ENCODE results near the gene HIBCH. TPM values are rescaled to one million over a fixed set of nuclear protein-coding genes. Genes with fewer than 3 reads are reported as not detected.

HIBCH gene
- total and polyA plus RNA-seq, 2 of the 13 experiments (the other 11 are each of a cell fraction or from before 2014, with no cell fraction given) = 18.8 to 49.5 TPM

DNA sequence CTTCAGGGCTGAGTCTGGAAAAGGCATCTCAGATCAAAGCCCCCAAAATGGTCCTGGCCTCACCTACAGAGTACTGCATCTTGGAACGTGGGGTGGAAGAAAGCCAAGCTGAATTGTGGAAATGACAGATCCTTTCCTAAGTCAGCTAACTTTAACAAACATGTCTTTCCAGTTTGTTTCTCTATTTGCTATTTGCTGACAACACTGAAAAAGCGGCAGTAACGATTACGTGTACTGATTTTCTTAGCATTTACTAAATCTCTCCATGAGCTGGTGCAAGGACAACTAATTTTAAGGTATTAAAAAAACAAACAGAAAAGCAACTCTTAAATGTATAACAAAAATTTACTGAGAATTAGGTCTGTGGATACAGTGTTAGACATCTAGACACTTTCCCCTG, 1.1 kb downstream of the HIBCH start:
- no peak for FAIRE-seq
- Histone ChIP-seq H3K27me3 (ENCODE audit: control insufficient read depth in 1 of 2, insufficient read depth in 2 of 2, low read length in 2 of 2) (no peaks in the 10 kb centered on the region; a peak in 1 of 5 replicates), H3K79me2 (ENCODE audit: insufficient read depth, low read length) (peaks cover 38% of the 10 kb centered on the region), H2AFZ (ENCODE audit: low read length) (no peak overlapping the region), H3K4me2 (ENCODE audit: low read depth, low read length) (peak overlapping the region; percentile 94), H3K4me3 (replicated peaks in 1 of 3; ENCODE audit: insufficient read depth in 1 of 3, low read depth in 2 of 3, low read length in 3 of 3) (peak overlapping the region; percentile 78 to 86 (median 83)), H3K4me1 (ENCODE audit: insufficient read depth, low read length) (peaks cover 62% of the 10 kb centered on the region), H3K9me3 (ENCODE audit: low read length) (no peaks in the 10 kb centered on the region), H3K27ac (ENCODE audit: extremely low read length, insufficient read depth, low read length) (no peak overlapping the region), H3K9ac (ENCODE audit: insufficient read depth, low read depth, low read length) (peak overlapping the region; percentile 73), H4K20me1 (ENCODE audit: insufficient read depth, low read length) (no peaks in the 10 kb centered on the region), H3K36me3 (replicated peaks in 1 of 2; ENCODE audit: control insufficient read depth in 1 of 2, insufficient read depth in 2 of 2, low read length in 2 of 2) (0 out of 5 replicates have a peak, but pooled peaks cover 0 to 4% of the 10 kb centered on the region in 2 experiments)
- no peak for DNase-seq (ENCODE audit: low spot score)
- no peak for ATAC-seq
- in situ Hi-C loops (cut with HindIII; ENCODE audit: extremely low pct_ligation_motif_present, low pct_unique_long_range_greater_than_20kb) (loop anchor here (5.0 kb wide), 1 partner anchor 231 kb away; no protein-coding TSS in a partner anchor), intact Hi-C loops (cut with micrococcal nuclease; ENCODE audit: unreplicated experiment) (loop anchor here (2.0 to 10.0 kb wide), 3 partner anchors 34 to 554 kb away; partner anchors contain the start of gene OSGEPL1)
- TF ChIP-seq, protein P1, sequence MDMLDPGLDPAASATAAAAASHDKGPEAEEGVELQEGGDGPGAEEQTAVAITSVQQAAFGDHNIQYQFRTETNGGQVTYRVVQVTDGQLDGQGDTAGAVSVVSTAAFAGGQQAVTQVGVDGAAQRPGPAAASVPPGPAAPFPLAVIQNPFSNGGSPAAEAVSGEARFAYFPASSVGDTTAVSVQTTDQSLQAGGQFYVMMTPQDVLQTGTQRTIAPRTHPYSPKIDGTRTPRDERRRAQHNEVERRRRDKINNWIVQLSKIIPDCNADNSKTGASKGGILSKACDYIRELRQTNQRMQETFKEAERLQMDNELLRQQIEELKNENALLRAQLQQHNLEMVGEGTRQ (IDR thresholded peaks at IDR 0.05; ENCODE audit: low read depth, low read length) = no peak
- TF ChIP-seq, protein P1 (CRISPR knock-in tag; IDR thresholded peaks at IDR 0.05; ENCODE audit: borderline replicate concordance) = no peak
- peak; percentile 79 to 80 for TF ChIP-seq MAFK (conservative IDR thresholded peaks at IDR 0.05 in 1 of 2, IDR thresholded peaks at IDR 0.05 in 1 of 2; ENCODE audit: low read length in 2 of 2)
- TF ChIP-seq MEIS1 (CRISPR knock-in tag; IDR thresholded peaks at IDR 0.05; ENCODE audit: borderline replicate concordance) = no peak
- TF ChIP-seq ISL2 (CRISPR knock-in tag; IDR thresholded peaks at IDR 0.05) = 0 out of 2 replicates have a peak, but pooled peaks have one; percentile 2
- TF ChIP-seq CBX2 (IDR thresholded peaks at IDR 0.05; ENCODE audit: low read depth, low read length) = no peak
- no peak for TF ChIP-seq CBX2 (CRISPR knock-in tag; IDR thresholded peaks at IDR 0.05; ENCODE audit: low read depth)
- TF ChIP-seq GPN1 (CRISPR knock-in tag; IDR thresholded peaks at IDR 0.05; ENCODE audit: borderline replicate concordance) = no peak
- no peak for TF ChIP-seq ZNF468 (CRISPR knock-in tag; IDR thresholded peaks at IDR 0.05)
- TF ChIP-seq HDAC1 (CRISPR knock-in tag; IDR thresholded peaks at IDR 0.05) = 0 out of 2 replicates have a peak, but pooled peaks have one; percentile 16
- TF ChIP-seq, protein P2, sequence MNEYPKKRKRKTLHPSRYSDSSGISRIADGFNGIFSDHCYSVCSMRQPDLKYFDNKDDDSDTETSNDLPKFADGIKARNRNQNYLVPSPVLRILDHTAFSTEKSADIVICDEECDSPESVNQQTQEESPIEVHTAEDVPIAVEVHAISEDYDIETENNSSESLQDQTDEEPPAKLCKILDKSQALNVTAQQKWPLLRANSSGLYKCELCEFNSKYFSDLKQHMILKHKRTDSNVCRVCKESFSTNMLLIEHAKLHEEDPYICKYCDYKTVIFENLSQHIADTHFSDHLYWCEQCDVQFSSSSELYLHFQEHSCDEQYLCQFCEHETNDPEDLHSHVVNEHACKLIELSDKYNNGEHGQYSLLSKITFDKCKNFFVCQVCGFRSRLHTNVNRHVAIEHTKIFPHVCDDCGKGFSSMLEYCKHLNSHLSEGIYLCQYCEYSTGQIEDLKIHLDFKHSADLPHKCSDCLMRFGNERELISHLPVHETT (CRISPR knock-in tag; conservative IDR thresholded peaks at IDR 0.05) = no peak
- no peak for TF ChIP-seq SP2 (CRISPR knock-in tag; IDR thresholded peaks at IDR 0.05)
- TF ChIP-seq ZNF205 (CRISPR knock-in tag; IDR thresholded peaks at IDR 0.05) = no peak
- no peak for TF ChIP-seq ZNF672 (CRISPR knock-in tag; IDR thresholded peaks at IDR 0.05)
- TF ChIP-seq SIX1 (CRISPR knock-in tag; IDR thresholded peaks at IDR 0.05; ENCODE audit: borderline replicate concordance) = no peak
- TF ChIP-seq FOXC1 (CRISPR knock-in tag; IDR thresholded peaks at IDR 0.05; ENCODE audit: borderline replicate concordance) = no peak
- TF ChIP-seq, protein P3, sequence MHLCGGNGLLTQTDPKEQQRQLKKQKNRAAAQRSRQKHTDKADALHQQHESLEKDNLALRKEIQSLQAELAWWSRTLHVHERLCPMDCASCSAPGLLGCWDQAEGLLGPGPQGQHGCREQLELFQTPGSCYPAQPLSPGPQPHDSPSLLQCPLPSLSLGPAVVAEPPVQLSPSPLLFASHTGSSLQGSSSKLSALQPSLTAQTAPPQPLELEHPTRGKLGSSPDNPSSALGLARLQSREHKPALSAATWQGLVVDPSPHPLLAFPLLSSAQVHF (CRISPR knock-in tag; IDR thresholded peaks at IDR 0.05) = no peak
- TF ChIP-seq U2AF1 (optimal IDR thresholded peaks at IDR 0.05; ENCODE audit: low read depth, low read length) = no peak
- TF ChIP-seq SCMH1 (CRISPR knock-in tag; IDR thresholded peaks at IDR 0.05; ENCODE audit: borderline replicate concordance) = no peak
- peak; percentile 74 for TF ChIP-seq MAFF (IDR thresholded peaks at IDR 0.05; ENCODE audit: low read depth, low read length)
- no peak for TF ChIP-seq ZKSCAN1 (IDR thresholded peaks at IDR 0.05; ENCODE audit: low read length)
- no peak for TF ChIP-seq PCBP1 (IDR thresholded peaks at IDR 0.05; ENCODE audit: borderline replicate concordance, low read depth, low read length)
- TF ChIP-seq TAF1 (CRISPR knock-in tag; IDR thresholded peaks at IDR 0.05) = no peak
- BruUV-seq (replicated peaks) = no TSS peak
- CTCF ChIA-PET (ENCODE audit: low intra/inter-chr PET ratio, low total read pairs) = no interaction called here
- POLR2A ChIA-PET = interaction anchor here (1.2 to 3.1 kb wide), 9 partner anchors 11 to 702 kb away, joined by 4 to 19 read pairs (median 8); partner anchors contain the start of genes NEMP2, ORMDL1 and PMS1
- WGBS (ENCODE audit: low lambda C conversion rate) = 52% methylated on average over 4 of the region's 4 CpGs
